ENCODE measurements around the gene EFHD1. TPM values are rescaled to one million over a fixed set of nuclear protein-coding genes. Genes with fewer than 3 reads are reported as not detected.

Gene EFHD1
- total and polyA plus RNA-seq, 9 of the 15 experiments (the other 6 are each of a cell fraction or from before 2014, with no cell fraction given) = 0.66 to 9.1 (median 2.0) TPM

DNA sequence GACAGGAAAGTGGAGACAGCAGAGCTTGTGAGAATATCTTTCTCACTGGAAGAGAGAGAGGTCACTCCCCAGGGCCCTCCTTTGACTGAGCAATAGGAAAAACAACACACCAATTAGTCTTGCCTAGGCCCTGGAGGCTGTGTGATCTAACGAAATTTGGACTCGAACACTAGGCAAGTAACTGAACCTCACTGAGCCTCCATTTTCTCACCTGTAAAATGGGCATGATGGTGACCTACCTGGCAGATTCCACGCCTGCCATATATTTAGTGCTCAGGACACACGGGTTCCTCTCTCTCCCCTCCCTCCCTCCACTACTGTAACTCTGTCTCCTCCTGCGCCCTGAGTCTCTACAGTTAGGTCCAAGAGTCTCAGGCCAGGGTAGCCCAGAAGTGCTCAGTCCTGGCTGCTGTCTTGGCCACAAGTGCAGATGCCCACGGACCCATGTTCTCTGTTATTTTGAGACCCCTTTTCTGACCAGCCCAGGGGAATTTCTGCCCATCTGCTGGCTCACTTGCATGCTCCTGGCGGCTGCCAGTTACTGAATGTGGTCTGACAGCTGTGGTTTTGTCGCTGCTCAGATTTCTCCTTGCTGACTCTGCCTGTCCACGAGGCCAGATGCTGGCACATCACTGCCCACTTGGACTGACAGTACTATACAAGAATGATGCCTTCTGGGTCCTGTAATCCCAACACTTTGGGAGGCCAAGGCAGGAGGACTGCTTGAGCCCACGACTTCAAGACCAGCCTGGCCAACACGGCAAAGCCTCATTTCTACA lies 54.2 kb downstream of the EFHD1 start:
- no peaks in the 10 kb centered on the region for H4K20me1 ChIP-seq (replicated peaks; ENCODE audit: control insufficient read depth, insufficient read depth, low read length)
- H3K9me3 ChIP-seq (replicated peaks; ENCODE audit: control insufficient read depth, insufficient read depth, low read depth, low read length) = no peaks in the 10 kb centered on the region
- ChIA-PET CTCF (ENCODE audit: low intra/inter-chr PET ratio) (no interaction called here), POLR2A (no interaction called here)
- H2AFZ ChIP-seq (ENCODE audit: low read depth, low read length) = no peak overlapping the region
- H3K9ac ChIP-seq (ENCODE audit: insufficient read depth in 1 of 2, low read depth in 2 of 2, low read length in 2 of 2) = no peak overlapping the region
- in situ Hi-C loops (cut with MboI) (no loop called here), intact Hi-C loops (cut with micrococcal nuclease) (no loop called here)
- no peaks in the 10 kb centered on the region for H3K36me3 ChIP-seq (ENCODE audit: control insufficient read depth, insufficient read depth, low read length)
- H3K27me3 ChIP-seq (ENCODE audit: control insufficient read depth in 2 of 2, insufficient read depth in 2 of 2, low read length in 2 of 2) = no peaks in the 10 kb centered on the region; a peak in 2 of 5 replicates
- H3K9me1 ChIP-seq (ENCODE audit: control insufficient read depth, insufficient read depth, low read length) = no peaks in the 10 kb centered on the region
- H3K4me1 ChIP-seq (replicated peaks in 1 of 2; ENCODE audit: control insufficient read depth in 2 of 2, insufficient read depth in 2 of 2, low read length in 2 of 2) = no peaks in the 10 kb centered on the region; a peak in 2 of 5 replicates
- H3K79me2 ChIP-seq (ENCODE audit: control insufficient read depth, insufficient read depth, low read length) = no peaks in the 10 kb centered on the region
- WGBS (ENCODE audit: insufficient coverage, low coverage, missing lambda C conversion rate) = 11% methylated on average over 9 of the region's 11 CpGs
- H3K27ac ChIP-seq (ENCODE audit: extremely low read depth, low read depth, low read length) = no peak overlapping the region
- TF ChIP-seq RBM25 (IDR thresholded peaks at IDR 0.05; ENCODE audit: low read depth, low read length, severe bottlenecking) = peak; percentile 25
- TF ChIP-seq DLX4 (CRISPR knock-in tag; IDR thresholded peaks at IDR 0.05) = no peak
- 0 out of 2 replicates have a peak, but pooled peaks have one; percentile 16 for TF ChIP-seq BCOR (IDR thresholded peaks at IDR 0.05)
- BruUV-seq (replicated peaks) = no TSS peak
- H3K4me3 ChIP-seq = no peak overlapping the region
- ATAC-seq (no peak), DNase-seq (ENCODE audit: extremely low read depth in 1 of 4, low spot score in 3 of 4) (no peak), FAIRE-seq (no peak)
- no peak overlapping the region for H3K4me2 ChIP-seq (ENCODE audit: insufficient read depth, low read length)

DNA sequence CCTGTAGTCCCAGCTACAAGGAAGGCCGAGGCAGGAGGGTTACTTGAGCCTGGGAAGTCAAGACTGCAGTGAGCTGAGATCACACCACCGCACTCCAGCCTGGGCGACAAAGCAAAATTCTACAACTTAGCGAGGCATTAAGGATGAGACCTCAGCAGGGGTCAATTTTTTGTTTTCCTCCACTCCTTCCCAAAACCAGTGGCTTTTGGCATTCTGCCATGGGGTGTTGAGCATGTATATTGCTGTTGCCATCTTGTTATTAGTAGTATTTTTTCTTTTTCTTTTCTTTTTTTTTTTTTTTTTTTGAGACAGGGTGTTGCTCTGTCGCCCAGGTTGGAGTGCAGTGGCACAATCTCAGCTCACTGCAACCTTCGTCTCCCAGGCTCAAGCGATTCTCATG lies 54.8 kb downstream of the EFHD1 start:
- ATAC-seq (no peak), DNase-seq (ENCODE audit: extremely low read depth in 1 of 4, low spot score in 3 of 4) (no peak), FAIRE-seq (no peak)
- POLR2A ChIA-PET = no interaction called here
- TF ChIP-seq OTX1 (CRISPR knock-in tag; IDR thresholded peaks at IDR 0.05) (no peak), FUS (optimal IDR thresholded peaks at IDR 0.05; ENCODE audit: low read depth, low read length) (no peak), NFIC (IDR thresholded peaks at IDR 0.05) (peak; percentile 64; the same call in 1 of the 2 replicates)
- H3K9ac ChIP-seq (ENCODE audit: insufficient read depth in 1 of 2, low read depth in 2 of 2, low read length in 2 of 2) = no peak overlapping the region
- H4K20me1 ChIP-seq (replicated peaks; ENCODE audit: control insufficient read depth, insufficient read depth, low read length) = no peaks in the 10 kb centered on the region
- intact Hi-C loops (cut with micrococcal nuclease) (no loop called here), in situ Hi-C loops (cut with MboI) (no loop called here)
- H3K9me3 ChIP-seq (replicated peaks; ENCODE audit: control insufficient read depth, insufficient read depth, low read depth, low read length) = no peaks in the 10 kb centered on the region
- no peak overlapping the region for H3K4me3 ChIP-seq
- H3K79me2 ChIP-seq (ENCODE audit: control insufficient read depth, insufficient read depth, low read length) = no peaks in the 10 kb centered on the region
- no peak overlapping the region for H3K4me2 ChIP-seq (ENCODE audit: insufficient read depth, low read length)
- H3K27me3 ChIP-seq (ENCODE audit: control insufficient read depth in 2 of 2, insufficient read depth in 2 of 2, low read length in 2 of 2) = no peaks in the 10 kb centered on the region; a peak in 2 of 5 replicates
- CTCF ChIA-PET (ENCODE audit: low intra/inter-chr PET ratio) = no interaction called here
- H3K36me3 ChIP-seq (ENCODE audit: control insufficient read depth, insufficient read depth, low read length) = no peaks in the 10 kb centered on the region
- BruUV-seq (replicated peaks) = no TSS peak
- 39% methylated on average over 6 of the region's 7 CpGs for WGBS (ENCODE audit: insufficient coverage, low coverage, missing lambda C conversion rate)
- H3K9me1 ChIP-seq (ENCODE audit: control insufficient read depth, insufficient read depth, low read length) = no peaks in the 10 kb centered on the region
- H2AFZ ChIP-seq (ENCODE audit: low read depth, low read length) = no peak overlapping the region
- no peak overlapping the region for H3K27ac ChIP-seq (ENCODE audit: extremely low read depth, low read depth, low read length)
- H3K4me1 ChIP-seq (replicated peaks in 1 of 2; ENCODE audit: control insufficient read depth in 2 of 2, insufficient read depth in 2 of 2, low read length in 2 of 2) = no peaks in the 10 kb centered on the region; a peak in 2 of 5 replicates

All from K562 (cell line).